Suppressor macrophage (primary cell): ENCODE measurements around the gene CCDC141.

Source experiments
- DNase-seq, 4 experiments: peaks; one replicate each; pipeline ENCODE4 v3.0.0-alpha.2; 2020 to 2022

The CCDC141 gene

GRCh38 chr2:178978667-178979066, 71.3 kb downstream of the CCDC141 start:
- no peak for DNase-seq

GRCh38 chr2:178976351-178976750, 73.6 kb downstream of the CCDC141 start:
- no peak for DNase-seq

DNA sequence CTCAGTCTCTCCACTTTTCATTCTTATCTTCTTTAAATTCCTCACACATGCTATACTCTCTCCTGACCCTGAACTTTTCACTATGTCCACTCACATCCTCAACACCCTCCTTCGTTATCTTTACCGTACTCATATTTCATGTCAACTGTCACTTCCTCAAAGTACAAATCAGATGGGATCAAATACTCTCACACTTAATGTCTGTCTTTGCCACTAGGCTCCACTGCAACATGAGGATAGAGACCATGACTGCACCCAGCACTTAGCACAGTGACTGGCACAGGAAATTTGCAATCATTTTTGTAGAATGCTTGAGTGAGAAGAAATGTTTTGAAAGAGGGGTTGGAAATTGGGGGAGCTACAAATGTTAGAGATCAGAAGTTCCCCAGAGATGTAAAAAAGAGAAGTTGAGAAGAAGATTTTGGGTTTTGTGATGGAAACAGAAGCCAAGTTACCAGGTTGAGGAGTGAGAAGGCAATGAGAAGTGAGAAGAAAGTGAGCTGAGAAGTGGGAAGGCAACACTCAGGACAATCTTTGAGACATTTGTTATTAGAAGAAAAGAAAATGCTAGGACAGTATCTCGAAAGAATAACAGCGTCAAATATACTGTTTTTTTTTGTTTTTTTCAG, 87.0 kb downstream of the CCDC141 start:
- DNase-seq: no peak

DNA sequence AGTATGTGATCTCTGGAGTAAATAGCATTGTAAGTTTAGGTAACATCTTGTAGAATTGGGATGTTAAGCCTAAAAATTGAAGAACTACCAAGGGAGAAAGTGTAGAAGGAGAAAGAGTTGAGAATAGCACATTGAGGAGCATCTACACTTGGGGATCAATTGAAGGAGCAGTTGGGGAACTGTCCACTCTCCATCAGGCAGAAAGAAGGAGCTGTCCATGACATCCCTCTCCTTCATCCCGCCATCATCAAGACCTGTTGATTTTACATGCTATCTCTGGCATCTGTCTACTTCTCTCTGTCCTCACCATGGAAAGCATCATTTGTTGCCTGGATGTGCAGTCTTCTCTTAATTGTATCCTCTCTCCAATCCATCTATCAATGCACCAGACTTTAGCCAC, 87.8 kb downstream of the CCDC141 start:
- DNase-seq: no peak

- DNase-seq: no peak
Measured at GRCh38 chr2:178954049-178954448, 95.9 kb downstream of the CCDC141 start.

- no peak for DNase-seq
Measured at GRCh38 chr2:178951266-178952006, 98.5 kb downstream of the CCDC141 start.

DNA sequence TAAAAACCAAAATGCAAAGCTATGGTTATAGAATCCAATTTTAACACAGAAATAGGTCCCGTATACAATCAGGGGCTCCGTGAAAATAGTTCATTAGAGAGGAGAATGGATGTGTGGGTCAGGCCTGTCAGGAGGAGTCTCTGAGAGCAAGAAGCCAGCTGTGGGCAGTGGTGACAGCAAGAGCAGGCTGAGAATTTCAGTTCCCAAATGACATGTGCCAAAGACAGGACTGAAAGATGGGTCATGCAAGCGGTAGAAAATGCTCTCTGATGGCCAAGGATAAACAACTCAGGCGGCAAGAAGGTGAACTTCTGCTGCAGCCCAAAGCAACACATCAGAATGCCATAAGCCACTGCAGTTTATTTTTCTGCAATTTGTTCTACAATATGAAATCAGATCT, 100.4 kb downstream of the CCDC141 start:
- DNase-seq: no peak

GRCh38 chr2:178949151-178949550, 100.8 kb downstream of the CCDC141 start:
- no peak for DNase-seq

DNA sequence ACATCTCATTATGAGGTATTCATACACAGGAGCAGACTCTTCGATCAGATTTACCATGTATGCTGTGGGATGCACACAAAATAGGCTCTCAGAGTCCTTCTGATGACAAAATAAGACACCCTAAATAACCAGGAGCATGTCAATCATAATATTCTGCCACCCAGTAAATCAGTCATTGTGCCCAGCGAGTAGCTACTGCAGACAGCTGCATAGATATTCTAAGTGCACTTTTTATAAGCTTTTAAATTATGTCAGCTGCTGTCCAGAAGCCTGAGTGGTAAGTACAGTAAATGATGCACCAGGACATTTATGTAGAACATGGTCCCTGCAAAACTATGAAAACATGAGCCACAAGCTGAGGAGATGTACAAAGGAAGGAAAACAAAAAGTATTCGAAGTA, 102.9 kb downstream of the CCDC141 start:
- DNase-seq: no peak

GRCh38 chr2:178946494-178946893, 103.4 kb downstream of the CCDC141 start:
- DNase-seq: no peak

DNA sequence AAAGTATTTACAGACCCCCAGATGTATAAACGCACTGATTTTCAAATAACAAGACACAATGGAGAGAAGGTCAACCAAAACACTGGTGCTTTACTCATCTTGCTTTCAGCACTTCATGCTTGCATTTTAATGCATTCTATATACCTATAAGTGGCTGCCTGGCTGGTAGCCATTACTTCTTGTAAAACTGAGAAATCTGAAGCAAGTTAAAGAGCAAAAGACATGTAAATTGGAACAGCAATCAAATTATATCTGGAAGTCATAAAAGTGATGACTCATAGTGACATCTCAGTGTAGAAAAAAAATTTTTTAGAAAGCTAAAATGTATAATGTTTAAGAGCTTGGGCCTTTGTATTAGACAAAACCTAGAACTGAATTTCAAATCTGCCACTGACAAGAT, 106.2 kb downstream of the CCDC141 start:
- no peak for DNase-seq

GRCh38 chr2:178934571-178934970, 115.4 kb downstream of the CCDC141 start:
- DNase-seq: no peak

DNA sequence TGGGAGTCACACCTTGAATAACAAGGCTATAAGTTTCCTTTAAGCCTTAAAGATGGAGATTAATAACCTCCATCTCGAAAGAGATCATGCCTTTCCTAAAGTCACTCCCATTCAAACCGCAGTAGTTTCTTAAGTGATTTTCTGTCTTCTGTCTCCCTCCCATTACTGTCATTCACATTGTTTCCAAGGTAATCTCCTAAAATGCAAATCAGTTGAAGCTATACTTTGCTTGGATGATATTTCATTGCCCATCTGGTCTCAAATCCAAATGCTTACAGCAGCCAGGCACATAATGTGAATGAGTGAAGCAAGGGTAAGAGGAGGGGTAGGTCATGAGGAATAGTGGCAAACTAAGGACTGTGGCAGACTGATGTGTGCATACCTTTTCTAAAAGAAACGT, 116.4 kb downstream of the CCDC141 start:
- no peak for DNase-seq

- DNase-seq: no peak
Measured at GRCh38 chr2:178928077-178928476, 121.9 kb downstream of the CCDC141 start.

GRCh38 chr2:178927173-178927572, 122.8 kb downstream of the CCDC141 start:
- DNase-seq: peak in 1 of 4 experiments; percentile 25

GRCh38 chr2:178924817-178925216, 125.1 kb downstream of the CCDC141 start:
- no peak for DNase-seq

DNA sequence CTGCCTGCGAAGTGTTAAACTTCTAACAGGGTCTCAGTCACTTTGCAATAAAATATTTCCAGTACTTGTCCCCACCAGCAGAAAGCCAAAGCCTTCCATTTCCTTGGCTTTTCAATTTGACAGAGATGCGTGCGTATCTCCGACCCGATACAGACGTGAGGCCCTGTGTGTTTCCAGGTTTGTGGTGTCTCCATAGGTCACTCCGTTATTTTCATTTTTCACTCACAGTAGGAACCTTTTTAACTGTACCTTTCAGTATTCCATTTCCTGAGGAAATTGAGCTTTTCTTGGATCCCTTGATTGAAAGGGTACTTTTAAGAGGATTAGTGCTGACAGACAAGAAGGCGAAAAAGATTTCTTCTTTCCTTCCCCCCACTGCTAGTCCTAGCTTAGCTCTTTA, 126.4 kb downstream of the CCDC141 start:
- no peak for DNase-seq

DNA sequence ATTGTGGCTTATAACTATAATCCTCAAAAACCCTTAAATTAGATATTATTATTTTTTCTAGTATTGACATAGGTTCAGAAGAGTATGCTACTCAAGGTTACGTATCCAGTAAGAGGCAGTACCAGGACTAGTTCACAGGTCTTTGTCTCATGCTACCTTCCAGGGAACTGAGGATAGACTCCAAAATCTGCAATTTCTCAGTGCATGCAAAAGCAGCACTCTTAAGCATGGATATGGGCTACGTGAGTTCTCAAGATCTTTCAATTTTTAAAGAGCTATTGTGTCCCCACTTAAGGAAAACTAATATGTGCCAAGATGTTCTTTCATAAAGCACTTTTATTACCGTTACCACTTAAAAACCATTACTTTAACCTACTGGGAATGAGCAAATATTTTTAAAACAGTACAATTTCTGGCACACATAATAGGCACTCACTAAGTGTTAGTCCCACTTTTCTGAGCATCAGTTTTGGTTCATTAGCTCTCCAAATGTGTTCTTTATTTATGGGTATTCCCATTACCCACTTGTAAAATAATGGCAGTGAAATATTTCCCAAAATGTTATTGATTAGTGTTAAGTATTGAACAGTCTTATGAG, 128.9 kb downstream of the CCDC141 start:
- no peak for DNase-seq

- no peak for DNase-seq
Measured at GRCh38 chr2:178917555-178917954, 132.4 kb downstream of the CCDC141 start.

- no peak for DNase-seq
Measured at GRCh38 chr2:178915423-178916173, 134.3 kb downstream of the CCDC141 start.

GRCh38 chr2:178914259-178914849, 135.6 kb downstream of the CCDC141 start:
- DNase-seq: peak; percentile 89 to 91 (median 91)

- DNase-seq: peak in 3 of 4 experiments; percentile 5 to 69 (median 57)
Measured at GRCh38 chr2:178913049-178913441, 136.9 kb downstream of the CCDC141 start.
